Tongue (tissue), 2 donors: ENCODE data around the gene UST. TPM values are rescaled to one million over a fixed set of nuclear protein-coding genes. Genes with fewer than 3 reads are reported as not detected.
"Not testable (repeated sequence)": the region's sequence is repeated elsewhere in the genome, so short reads cannot be mapped to it uniquely, and the experiment has no call there.

Source experiments
- DNase-seq: peaks from one replicate; pipeline ENCODE4 v3.0.0-alpha.2; 2015
- total RNA-seq: library from RNA; depleted of rRNA; stranded (reverse); fragments of >200 nt; gene quantifications from one replicate; pipeline ENCODE4 v1.2.3, GENCODE V29; 2014

UST gene
- total RNA-seq, 1 donor from 2014 or later: 15.0 TPM

DNA sequence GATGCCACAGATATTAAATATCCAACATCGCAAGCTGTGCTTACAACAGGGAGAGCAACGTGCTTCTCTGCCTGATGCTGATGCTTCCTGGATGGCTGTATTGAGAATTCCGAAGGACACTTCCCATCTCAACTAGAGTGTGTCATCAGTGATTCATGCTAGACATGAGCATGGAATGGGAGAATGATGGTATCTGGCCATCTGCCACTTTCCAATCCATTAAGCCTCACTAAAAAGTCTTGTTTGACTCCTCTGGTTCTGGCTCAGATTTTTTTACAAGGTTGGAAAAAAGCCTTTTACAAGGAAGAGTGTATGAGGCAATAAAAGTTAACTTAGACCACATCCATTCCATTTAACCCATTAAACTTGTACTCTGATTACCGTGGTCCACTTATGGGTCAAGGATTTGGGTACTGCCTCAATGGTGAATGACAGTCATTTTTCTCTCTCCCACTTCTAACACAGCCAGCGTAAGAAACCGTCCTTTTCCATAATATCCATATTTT lies 265.3 kb downstream of the UST start:
- peak; percentile 52 for DNase-seq

GRCh38 chr6:149013586-149014344 lies 266.9 kb downstream of the UST start:
- DNase-seq: no peak

DNA sequence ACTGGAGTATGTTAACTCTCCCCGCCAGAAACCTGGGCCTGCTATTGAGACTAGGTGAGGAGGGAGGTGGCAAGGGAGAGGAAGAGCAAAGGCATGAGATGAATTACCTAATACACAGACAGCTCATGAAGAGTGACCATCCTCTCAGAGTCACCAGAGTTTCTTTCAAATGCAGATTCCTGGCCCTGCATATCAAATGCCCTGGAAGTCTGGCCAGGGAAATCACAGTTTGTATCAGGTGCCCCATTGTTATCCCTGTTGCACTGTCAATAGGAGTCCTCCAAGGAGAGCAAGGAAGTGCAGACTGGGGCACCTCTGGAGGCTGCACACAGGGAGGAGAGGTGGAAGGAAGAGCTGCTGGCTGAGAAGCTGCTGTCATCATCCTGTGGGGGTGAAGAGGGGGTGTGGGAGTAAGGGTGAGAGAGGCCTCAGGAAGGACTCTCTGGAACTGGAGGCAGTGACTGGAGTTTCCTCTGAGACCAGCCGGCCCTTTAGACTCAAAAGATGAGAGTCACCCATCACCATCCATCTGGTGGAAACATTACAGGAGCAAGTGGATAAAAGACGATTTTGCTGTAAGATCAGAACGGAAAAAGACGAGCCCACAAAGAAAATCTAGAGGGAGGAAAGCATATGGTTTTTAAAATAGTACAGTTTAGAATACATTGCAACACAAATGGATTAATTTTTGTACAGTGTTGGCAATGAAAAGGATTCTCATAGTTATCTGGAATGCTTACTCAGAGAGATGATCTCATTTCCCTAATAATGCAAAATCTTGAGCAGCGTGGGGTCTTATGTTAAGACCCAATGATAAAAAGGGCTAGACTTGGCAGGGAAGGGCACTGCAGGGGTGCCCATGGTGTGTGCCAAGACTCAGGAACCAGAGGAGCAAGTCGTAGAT lies 268.1 kb downstream of the UST start:
- peak; percentile 15 for DNase-seq

GRCh38 chr6:149015535-149016525 lies 269.0 kb downstream of the UST start:
- DNase-seq: no peak

- no peak for DNase-seq
Observed at GRCh38 chr6:149016716-149017115, 269.9 kb downstream of the UST start.

DNA sequence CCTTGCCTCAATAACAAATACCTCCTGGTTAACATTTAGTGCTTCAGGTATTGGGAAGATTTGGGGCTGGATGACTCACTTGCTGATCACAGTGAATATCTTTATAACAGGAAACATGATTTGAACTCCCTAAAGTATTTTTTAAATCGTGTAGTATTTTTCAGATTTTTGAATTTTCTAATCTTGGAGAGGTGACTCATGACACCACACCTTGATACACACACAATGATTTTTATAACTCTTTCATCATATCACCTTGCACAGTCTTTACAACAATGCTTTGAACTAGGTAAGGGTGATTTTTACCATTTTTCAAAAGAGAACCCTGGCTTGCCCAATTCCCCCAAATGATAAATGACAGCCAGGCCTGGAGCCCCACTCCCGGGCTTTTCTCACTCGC lies 273.5 kb downstream of the UST start:
- DNase-seq: no peak

DNA sequence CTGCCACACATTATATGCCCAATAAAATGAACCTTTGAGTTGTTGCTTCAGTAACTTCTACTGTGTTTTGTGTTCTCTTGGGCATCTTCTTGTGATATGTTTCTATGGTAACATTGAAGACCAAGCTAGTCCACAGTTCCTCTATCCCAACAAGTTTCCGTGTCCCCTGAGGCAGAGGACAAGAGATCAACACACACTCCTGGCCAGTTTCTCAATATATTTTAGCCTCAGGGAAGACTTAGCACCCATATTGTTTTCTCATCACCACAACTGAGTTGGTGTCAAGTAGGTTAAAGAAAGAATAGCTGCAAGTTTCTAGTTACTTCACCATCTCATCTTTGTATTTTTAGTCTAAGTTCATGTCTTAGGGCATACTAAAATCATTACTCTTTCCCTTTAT lies 277.5 kb downstream of the UST start:
- no peak for DNase-seq

GRCh38 chr6:149025061-149025460 lies 278.2 kb downstream of the UST start:
- DNase-seq: no peak

DNA sequence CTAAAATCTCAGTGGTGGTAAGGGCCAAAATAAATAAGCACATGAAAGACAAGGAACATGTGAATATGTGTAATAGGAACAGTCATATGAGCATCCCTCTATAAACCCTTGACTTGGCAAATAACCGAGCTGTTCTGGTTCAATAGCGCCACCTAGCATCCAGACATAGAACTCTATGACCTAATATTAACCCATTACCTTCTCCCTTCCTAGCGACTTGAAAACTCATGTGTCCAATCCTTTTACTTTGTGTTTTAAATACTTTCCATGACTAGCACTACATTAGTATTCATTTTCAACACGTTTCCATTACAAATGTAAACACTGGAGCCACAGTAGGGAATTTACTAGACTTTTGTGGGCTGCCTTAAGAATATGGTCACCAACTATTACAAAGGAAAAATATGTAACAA lies 279.7 kb downstream of the UST start:
- peak; percentile 52 for DNase-seq

DNA sequence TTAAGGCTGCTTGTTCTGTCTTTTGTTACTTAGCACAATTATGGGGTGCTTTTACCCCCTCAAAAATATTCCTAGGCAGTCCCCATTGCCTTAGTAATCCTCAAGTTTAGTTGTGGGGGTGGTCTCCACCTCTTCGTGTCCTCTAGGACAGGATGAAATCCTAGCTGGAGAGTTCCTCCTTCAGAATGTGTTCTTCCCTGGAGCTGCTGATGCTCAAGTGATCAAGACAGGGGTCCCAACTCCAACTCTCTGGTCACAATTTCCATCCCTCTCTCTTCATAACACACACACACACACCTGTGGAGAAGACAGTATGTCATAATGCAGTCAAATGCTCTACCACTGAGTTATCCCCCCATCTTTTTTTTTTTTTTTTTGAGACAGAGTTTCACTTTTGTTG lies 280.7 kb downstream of the UST start:
- no peak for DNase-seq

- peak; percentile 97 for DNase-seq
Observed at GRCh38 chr6:149028767-149029405, 282.1 kb downstream of the UST start.

DNA sequence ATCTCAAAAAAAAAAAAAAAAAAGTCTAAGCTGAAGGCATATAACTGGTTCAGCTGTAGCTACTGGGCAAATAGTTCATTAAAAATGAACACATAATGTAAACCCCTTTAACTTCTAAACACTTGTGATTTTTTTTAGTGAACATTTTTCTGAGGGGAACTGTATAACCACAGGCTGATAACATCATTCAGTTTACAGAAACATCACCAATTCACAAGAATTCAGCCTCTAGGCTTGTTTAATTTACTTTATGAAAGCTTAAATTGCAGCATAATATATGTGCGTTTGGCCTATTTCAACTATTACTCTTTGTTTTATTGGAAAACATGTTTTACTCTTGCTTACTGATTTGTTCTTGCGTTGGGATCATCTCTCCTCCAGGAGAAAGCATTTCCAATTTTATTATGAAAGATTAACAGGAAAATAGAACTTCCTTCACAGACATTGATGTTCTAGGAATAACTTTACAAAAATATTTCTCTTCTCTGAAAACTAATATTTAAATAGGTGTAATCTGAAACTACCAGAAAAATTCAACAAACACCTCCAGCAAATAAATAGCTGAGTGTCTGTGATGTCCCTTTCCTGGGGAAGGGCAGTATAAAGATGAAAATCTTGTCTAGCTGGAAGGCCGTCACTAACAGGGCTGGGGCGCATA lies 284.5 kb downstream of the UST start:
- DNase-seq: no peak

DNA sequence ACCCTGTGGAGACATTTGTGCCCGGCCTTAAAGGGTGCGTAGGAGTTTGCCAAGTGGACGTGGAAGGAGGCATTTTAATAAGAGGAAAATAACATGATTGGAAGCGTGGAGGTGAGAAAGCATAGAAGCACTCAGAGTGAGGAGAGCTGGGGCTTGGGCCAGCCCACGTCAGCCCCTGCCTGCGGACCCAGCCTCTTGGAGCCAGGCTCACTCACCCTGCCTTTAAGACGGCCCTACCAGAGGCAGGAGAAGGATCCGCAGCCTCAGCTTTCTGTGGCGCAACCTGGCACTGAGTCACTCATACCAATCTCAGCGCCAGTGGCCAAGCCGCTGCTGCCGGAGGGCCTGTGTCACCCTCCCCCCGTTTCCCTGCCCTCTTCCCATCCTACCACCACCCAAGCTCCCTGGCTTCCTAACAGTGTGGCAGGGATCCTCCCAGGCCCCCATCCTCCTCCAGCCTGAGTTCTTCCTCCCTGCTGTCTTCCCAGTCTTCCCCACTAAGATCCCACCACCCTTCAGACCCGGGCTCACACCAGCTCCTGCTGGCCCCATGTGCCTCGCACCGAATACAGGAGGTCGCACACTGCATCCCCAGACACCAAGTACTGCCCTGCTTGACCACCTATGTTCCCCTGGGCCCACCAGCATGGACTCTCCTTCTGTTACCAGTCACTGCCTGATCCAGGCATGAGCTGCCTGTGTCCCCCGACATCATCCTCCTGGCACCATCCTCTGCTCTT lies 285.2 kb downstream of the UST start:
- no peak for DNase-seq

DNA sequence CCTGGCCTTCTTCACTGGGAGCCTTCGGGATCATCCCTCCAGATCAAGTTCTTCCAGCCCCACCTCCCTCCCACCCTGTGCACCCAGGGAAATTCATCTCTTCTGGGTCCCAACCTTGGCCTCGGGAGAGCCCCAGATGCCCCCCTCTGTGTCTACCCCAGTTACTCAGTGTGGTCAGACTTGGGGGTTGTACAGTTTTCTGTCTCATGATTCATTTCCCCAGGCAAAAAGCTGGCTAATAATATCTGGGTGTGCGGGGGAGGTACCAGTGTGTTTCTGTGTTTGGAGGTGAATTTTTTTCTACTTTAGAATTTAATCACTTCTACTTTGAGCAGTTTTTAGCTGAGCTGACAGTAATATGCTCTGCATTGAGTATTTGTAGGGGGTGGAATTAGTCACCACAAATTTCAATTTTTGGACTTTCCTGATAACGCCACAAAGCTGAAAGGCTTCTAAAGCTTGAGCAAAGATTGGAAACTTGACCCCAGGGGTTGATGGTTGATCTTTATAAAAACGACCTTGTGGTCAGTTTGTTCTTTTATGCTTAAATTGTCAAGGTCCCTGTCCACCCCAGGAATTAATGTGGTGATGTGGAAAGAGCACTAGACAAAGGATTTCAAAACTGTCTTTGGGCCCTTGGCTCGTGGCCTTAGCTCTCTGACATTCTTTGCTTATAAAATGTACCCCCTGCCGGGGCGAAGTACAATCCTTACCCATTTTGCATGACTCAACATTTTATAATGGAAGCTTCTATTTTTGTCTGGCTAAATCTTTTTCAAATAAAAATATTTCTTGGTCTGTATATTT lies 286.0 kb downstream of the UST start:
- DNase-seq: no peak

DNA sequence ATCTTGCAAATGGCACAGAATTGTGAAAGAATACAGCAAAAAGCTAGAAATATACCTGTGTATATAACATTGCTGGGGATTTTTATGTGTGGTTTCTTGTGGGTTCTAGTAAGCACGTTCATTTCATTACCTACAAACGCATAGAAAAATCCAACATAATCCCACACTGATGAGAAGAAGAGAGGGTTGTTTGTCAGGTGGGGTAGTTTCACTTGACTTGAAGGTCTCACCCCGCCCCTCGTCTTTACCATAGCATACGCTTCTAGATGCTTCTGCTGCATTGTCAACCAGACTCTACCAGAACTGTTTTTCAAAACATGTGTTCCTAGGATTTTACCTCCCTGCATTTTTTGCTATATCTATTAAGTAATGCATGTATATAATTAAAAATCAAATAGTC lies 286.6 kb downstream of the UST start:
- DNase-seq: no peak

DNA sequence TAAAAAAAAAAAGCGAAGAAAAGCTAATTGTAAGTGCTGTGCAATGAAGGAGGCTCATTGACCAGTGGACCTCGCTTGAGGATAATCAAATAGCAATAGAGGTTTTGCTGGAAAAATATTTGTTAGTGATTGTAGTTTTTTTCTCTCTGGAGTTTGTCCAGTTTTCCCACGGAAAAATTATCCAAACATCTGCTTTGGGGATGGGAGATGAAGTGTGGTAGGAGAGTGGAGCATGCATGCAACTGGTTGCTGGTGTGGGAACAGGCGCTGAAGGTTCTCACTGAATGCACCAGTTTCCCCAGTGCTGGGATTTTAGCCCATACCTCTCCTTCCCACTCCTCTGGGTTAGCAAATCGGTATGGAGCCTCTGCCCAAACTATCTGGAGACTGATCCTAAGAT lies 288.9 kb downstream of the UST start:
- no peak for DNase-seq

DNA sequence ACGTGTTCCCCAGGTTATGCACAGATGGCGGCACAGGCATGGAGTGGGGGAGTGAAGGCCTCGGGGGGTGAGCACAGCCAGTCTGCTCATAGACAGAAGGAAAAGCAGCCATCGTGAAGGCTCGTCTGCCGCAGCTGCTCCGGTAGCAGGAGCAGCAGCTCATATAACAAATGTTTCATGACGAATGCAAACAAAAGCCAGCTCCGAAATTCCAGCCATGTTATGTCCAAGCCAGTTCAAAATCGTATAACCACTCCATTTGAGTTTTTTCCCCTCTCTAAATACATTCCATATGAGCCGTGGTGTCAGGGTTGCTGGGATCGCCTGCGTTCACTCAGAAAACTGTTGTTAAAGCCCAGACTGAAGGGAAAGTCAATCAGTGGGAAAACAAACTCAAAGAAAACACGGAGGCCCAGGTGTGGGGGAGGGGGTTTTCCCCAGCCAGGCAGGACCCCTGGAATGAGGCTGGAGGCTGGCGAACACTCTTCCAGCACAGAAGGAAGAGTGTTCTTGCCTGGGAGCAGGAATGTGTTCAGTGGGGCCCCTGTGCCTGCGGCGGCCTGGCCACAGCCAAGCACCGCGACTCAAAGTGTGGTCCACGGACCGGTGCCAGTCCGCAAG lies 290.3 kb downstream of the UST start:
- peak; percentile 90 for DNase-seq

DNA sequence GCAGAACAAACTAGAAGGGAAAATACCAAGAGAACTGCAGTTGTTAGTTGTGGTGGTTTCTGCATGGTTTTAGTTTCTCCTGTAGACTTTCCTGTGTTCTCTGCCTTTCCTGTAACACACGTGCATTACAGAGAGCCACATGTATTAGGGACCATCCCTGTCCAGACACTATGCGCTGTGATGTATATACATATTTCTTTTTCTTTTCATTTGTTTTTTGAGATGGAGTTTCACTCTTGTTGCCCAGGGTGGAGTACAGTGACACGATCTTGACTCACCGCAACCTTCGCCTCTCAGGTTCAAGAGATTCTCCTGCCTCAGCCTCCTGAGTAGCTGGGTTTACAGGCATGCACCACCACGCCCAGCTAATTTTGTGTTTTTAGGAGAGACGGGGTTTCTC lies 292.2 kb downstream of the UST start:
- not testable (repeated sequence) for DNase-seq

DNA sequence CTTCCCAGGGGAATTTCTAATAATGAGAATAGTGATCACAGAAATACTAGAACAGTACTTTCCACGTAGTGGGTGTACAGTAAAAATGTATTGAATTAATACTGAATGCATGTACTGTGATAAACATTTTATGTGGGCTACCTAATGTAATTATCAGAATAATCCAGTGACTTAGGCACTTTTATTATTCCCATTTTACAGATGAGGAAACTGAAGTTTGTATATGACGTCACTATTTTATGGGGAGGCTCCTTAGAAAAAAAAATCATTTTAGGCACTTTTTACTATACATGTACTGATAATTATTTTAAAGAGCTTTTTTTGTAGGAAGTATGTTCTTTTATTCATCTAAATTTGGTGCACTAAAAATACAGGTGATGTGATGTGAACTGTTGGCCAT lies 295.1 kb downstream of the UST start:
- DNase-seq: no peak
